VCaP (cell line): Measurements from ENCODE around the gene PRRT2.
A peak's percentile ranks its signal among the peaks of the same experiment; 100 is the strongest.

ENCODE experiments used
- H3K27ac ChIP-seq: fragments of 450-650 bp; 2 replicates; pipeline ENCODE4 v1.5.1; 2017
- CTCF ChIP-seq: fragments of 450-650 bp; conservative IDR thresholded peaks from 2 replicates; pipeline ENCODE4 v1.5.1; 2017; ENCODE audit warnings: mild to moderate bottlenecking, moderate library complexity

PRRT2 gene

GRCh38 chr16:29789775-29790182 lies 22.2 kb upstream of the PRRT2 start:
- TF ChIP-seq CTCF: no peak
- H3K27ac ChIP-seq: peak overlapping the region; percentile 92

- peak within 1 kb of the TSS; percentile 92 for H3K27ac ChIP-seq
- peak; percentile 81 for TF ChIP-seq CTCF
Measured at GRCh38 chr16:29790183-29790948, 21.6 kb upstream of the PRRT2 start, which contains the start of gene KIF22. KIF22 (plus strand) TSS chr16:29790751; CDS start chr16:29790760, 9 bp downstream.

- TF ChIP-seq CTCF: no peak
- H3K27ac ChIP-seq: peak overlapping the region; percentile 92
Measured at GRCh38 chr16:29790949-29791844, 20.8 kb upstream of the PRRT2 start.

- H3K27ac ChIP-seq: peak overlapping the region; percentile 92
- no peak for TF ChIP-seq CTCF
Measured at GRCh38 chr16:29791845-29792807, 19.9 kb upstream of the PRRT2 start.

- peak overlapping the region; percentile 92 for H3K27ac ChIP-seq
Measured at GRCh38 chr16:29793153-29793552, 18.8 kb upstream of the PRRT2 start.

GRCh38 chr16:29794231-29794710 lies 17.7 kb upstream of the PRRT2 start:
- TF ChIP-seq CTCF: no peak
- peak overlapping the region; percentile 92 for H3K27ac ChIP-seq

GRCh38 chr16:29802416-29802935 lies 9.5 kb upstream of the PRRT2 start:
- H3K27ac ChIP-seq: peak overlapping the region; percentile 92
- no peak for TF ChIP-seq CTCF
